Activated CD8-positive, alpha-beta T cell treated with anti-CD3 and anti-CD28 coated beads for 36 hours (primary cell): ENCODE measurements around the gene GOLGA5. TPM values are rescaled to one million over a fixed set of nuclear protein-coding genes. Genes with fewer than 3 reads are reported as not detected.

ENCODE experiments used
- ATAC-seq: fragments of 200-7000 bp; cut with Tn5 transposase; one replicate; pipeline ENCODE4 v1.10.0; 2021; ENCODE audit warnings: mild to moderate bottlenecking, moderate library complexity
- CTCF ChIA-PET: fragments of 350-600 bp; sonication (Branson Sonifier 250); formaldehyde crosslinking; loops from one replicate; lab custom pipeline; 2021; ENCODE audit warnings: antibody characterized with exemption; lab: Charles Lee
- POLR2A ChIA-PET: fragments of 350-600 bp; sonication (Branson Sonifier 250); formaldehyde crosslinking; loops from one replicate; lab custom pipeline; 2021; ENCODE audit warnings: antibody characterized with exemption; lab: Charles Lee
- DNase-seq: peaks from one replicate; pipeline ENCODE4 v3.0.0-alpha.2; 2020
- H3K27ac Mint-ChIP-seq: one replicate; pipeline ENCODE4 v1.8.0; 2021; ENCODE audit warnings: mild to moderate bottlenecking, mixed read lengths
- H3K27me3 Mint-ChIP-seq: one replicate; pipeline ENCODE4 v1.8.0; 2021; ENCODE audit warnings: mixed read lengths
- H3K36me3 Mint-ChIP-seq: one replicate; pipeline ENCODE4 v1.8.0; 2021; ENCODE audit warnings: low read depth, mixed read lengths
- H3K4me1 Mint-ChIP-seq: one replicate; pipeline ENCODE4 v1.8.0; 2021; ENCODE audit warnings: low read depth, mixed read lengths
- H3K4me3 Mint-ChIP-seq: one replicate; pipeline ENCODE4 v1.8.0; 2021; ENCODE audit warnings: mild to moderate bottlenecking, moderate library complexity, mixed read lengths
- H3K9me3 Mint-ChIP-seq: one replicate; pipeline ENCODE4 v1.8.0; 2021; ENCODE audit warnings: mixed read lengths
- CTCF ChIP-seq: fragments of 200-600 bp; IDR thresholded peaks from one replicate; pipeline ENCODE4 v1.8.0; 2022; ENCODE audit warnings: antibody characterized with exemption, mild to moderate bottlenecking
- intact Hi-C: fragments of 100-400 bp; cut with micrococcal nuclease; formaldehyde crosslinking; loops from one replicate; pipeline ENCODE4 v1.10.0; 2022
- total RNA-seq, 2 experiments: library from RNA; stranded (reverse); gene quantifications; one replicate each; pipeline ENCODE4 v1.2.3, GENCODE V29; 2021

Gene GOLGA5
- total RNA-seq, 2 experiments from 2014 or later = 12.9 to 13.3 TPM

DNA sequence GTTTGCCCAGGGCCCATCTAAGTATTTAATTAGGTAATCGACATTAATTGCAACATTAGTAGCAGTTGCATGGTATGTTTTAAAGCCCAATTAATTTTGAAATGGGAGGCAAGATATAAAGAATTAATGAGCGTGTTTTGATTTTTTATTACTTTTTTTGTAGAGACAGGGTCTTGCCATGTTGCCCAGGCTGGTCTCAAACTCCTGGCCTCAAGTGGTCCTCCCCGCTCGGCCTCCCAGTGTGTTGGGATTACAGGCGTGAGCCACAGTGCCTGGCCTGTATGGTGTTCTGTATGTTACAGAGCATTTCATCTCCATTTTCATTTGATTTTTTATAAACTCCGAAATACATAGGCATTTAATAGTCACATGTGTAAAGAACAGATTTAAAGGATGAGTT is 856 bp downstream of the GOLGA5 start:
- H3K27ac Mint-ChIP-seq = peak overlapping the region; percentile 92
- H3K4me1 Mint-ChIP-seq = peaks cover 41% of the 10 kb centered on the region
- DNase-seq (no peak), ATAC-seq (no peak)
- H3K4me3 Mint-ChIP-seq = peak overlapping the region; percentile 94
- H3K27me3 Mint-ChIP-seq = no peaks in the 10 kb centered on the region
- no peak for TF ChIP-seq CTCF
- ChIA-PET POLR2A (interaction anchor here (1.1 kb wide), 1 partner anchor 412 kb away, joined by 3 read pairs; the partner anchor contains the start of gene GON7), CTCF (interaction anchor here (1.0 kb wide), 1 partner anchor 108 kb away, joined by 5 read pairs; no protein-coding TSS in a partner anchor)
- H3K36me3 Mint-ChIP-seq = peaks cover 30% of the 10 kb centered on the region
- H3K9me3 Mint-ChIP-seq = peaks cover 12% of the 10 kb centered on the region
- intact Hi-C loops = no loop called here

- CTCF ChIA-PET = interaction anchor here (0.5 to 1.6 kb wide), 5 partner anchors 10 to 263 kb away, joined by 3 to 5 read pairs (median 3); no protein-coding TSS in a partner anchor
- Mint-ChIP-seq H3K9me3 (peaks cover 3% of the 10 kb centered on the region), H3K4me3 (no peak overlapping the region), H3K27ac (peak overlapping the region; percentile 50), H3K4me1 (peaks cover 60% of the 10 kb centered on the region), H3K27me3 (no peaks in the 10 kb centered on the region), H3K36me3 (peaks cover 37% of the 10 kb centered on the region)
- intact Hi-C loops = no loop called here
- POLR2A ChIA-PET = interaction anchor here (0.6 to 1.0 kb wide), 4 partner anchors 15 to 67 kb away, joined by 3 to 4 read pairs (median 3); no protein-coding TSS in a partner anchor
- TF ChIP-seq CTCF = no peak
- ATAC-seq = no peak
- no peak for DNase-seq
Observed at GRCh38 chr14:92797935-92798653, 4.0 kb downstream of the GOLGA5 start.

DNA sequence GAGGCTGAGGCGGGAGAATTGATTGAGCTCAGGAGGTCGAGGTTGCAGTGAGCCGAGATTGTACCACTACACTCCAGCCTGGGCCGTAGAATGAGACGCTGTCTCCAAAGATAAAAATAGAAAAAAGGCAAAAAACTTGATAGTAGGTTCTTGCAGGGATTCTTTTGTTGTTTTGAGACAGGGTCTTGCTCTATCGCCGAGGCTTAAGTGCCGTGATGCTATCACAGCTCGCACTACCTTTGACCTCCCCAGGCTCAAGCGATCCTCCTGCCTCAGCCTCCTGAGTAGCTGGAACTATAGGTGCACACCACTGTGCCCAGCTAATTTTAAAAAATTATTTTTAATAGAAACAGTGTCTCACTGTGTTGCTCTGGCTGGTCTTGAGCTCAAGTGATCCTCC is 4.7 kb downstream of the GOLGA5 start:
- no peak overlapping the region for H3K27ac Mint-ChIP-seq
- ATAC-seq (no peak), DNase-seq (no peak)
- H3K4me3 Mint-ChIP-seq = no peak overlapping the region
- intact Hi-C loops = no loop called here
- no peaks in the 10 kb centered on the region for H3K27me3 Mint-ChIP-seq
- peaks cover under 1% of the 10 kb centered on the region for H3K9me3 Mint-ChIP-seq
- H3K36me3 Mint-ChIP-seq = peaks cover 40% of the 10 kb centered on the region
- TF ChIP-seq CTCF = no peak
- ChIA-PET POLR2A (interaction anchor here (0.6 kb wide), 1 partner anchor 48 kb away, joined by 3 read pairs; no protein-coding TSS in a partner anchor), CTCF (no interaction called here)
- peaks cover 58% of the 10 kb centered on the region for H3K4me1 Mint-ChIP-seq

GRCh38 chr14:92800012-92800411 is 5.9 kb downstream of the GOLGA5 start:
- Mint-ChIP-seq H3K4me1 (peaks cover 64% of the 10 kb centered on the region), H3K9me3 (no peaks in the 10 kb centered on the region), H3K4me3 (no peak overlapping the region), H3K27ac (peak overlapping the region; percentile 47), H3K27me3 (no peaks in the 10 kb centered on the region), H3K36me3 (peaks cover 40% of the 10 kb centered on the region)
- ChIA-PET CTCF (interaction anchor here (0.6 to 2.1 kb wide), 5 partner anchors 11 to 313 kb away, joined by 3 to 12 read pairs (median 4); no protein-coding TSS in a partner anchor), POLR2A (interaction anchor here (0.6 kb wide), 1 partner anchor 62 kb away, joined by 3 read pairs; no protein-coding TSS in a partner anchor)
- ATAC-seq (no peak), DNase-seq (no peak)
- intact Hi-C loops = no loop called here
- no peak for TF ChIP-seq CTCF

DNA sequence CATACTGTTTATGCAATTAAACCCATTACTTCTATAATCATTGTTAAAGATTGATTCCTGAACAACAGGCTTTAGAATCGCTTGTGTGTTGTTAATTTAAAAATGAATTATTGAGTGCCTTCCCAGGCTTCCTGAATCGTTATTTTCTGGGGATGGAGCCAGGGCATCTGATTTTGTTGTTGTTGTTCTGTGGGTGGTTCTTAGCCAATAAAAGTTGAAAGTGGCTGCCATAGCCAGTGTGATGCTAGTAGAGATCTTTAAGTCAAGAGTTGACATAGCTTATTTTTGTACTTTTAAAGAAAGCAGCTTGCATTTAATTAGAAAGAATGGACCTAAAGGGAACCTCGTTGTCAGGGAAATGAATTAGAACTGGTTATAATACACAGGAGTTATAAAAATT is 6.4 kb downstream of the GOLGA5 start:
- Mint-ChIP-seq H3K4me1 (peaks cover 64% of the 10 kb centered on the region), H3K27ac (no peak overlapping the region), H3K27me3 (no peaks in the 10 kb centered on the region), H3K9me3 (no peaks in the 10 kb centered on the region), H3K36me3 (peaks cover 40% of the 10 kb centered on the region), H3K4me3 (no peak overlapping the region)
- ChIA-PET POLR2A (no interaction called here), CTCF (interaction anchor here (0.6 to 2.1 kb wide), 4 partner anchors 10 to 114 kb away, joined by 3 to 12 read pairs (median 4); no protein-coding TSS in a partner anchor)
- TF ChIP-seq CTCF = no peak
- ATAC-seq = no peak
- DNase-seq = no peak
- intact Hi-C loops = no loop called here
